Suprapubic skin (tissue), 4 donors: ENCODE data around the gene LAPTM5. TPM values are rescaled to one million over a fixed set of nuclear protein-coding genes. Genes with fewer than 3 reads are reported as not detected.

Experiments
- DNase-seq, 2 donors: peaks; one replicate each; pipeline ENCODE4 v3.0.0-alpha.2; 2019; ENCODE audit warnings: low spot score in 2 of 2
- H3K27ac ChIP-seq: fragments of 200-600 bp; sonication (generic); one replicate; pipeline ENCODE4 v1.5.1; 2019
- H3K27me3 ChIP-seq: fragments of 200-600 bp; sonication (generic); one replicate; pipeline ENCODE4 v1.5.1; 2019
- H3K36me3 ChIP-seq: fragments of 200-600 bp; sonication (generic); one replicate; pipeline ENCODE4 v1.5.1; 2019
- H3K4me1 ChIP-seq: fragments of 200-600 bp; sonication (generic); one replicate; pipeline ENCODE4 v1.5.1; 2019
- H3K4me3 ChIP-seq: fragments of 200-600 bp; sonication (generic); one replicate; pipeline ENCODE4 v1.5.1; 2019; ENCODE audit warnings: mild to moderate bottlenecking
- H3K9me3 ChIP-seq: fragments of 200-600 bp; sonication (generic); one replicate; pipeline ENCODE4 v1.5.1; 2019
- CTCF ChIP-seq, 2 donors: fragments of 200-600 bp in 1 of 2; fragments of 450-650 bp in 1 of 2; sonication (generic) in 1 of 2; IDR thresholded peaks; one replicate each; pipeline ENCODE4 v1.5.1; 2016 to 2019; ENCODE audit warnings: antibody characterized with exemption in 2 of 2, mild to moderate bottlenecking in 1 of 2, moderate library complexity in 1 of 2
- EP300 ChIP-seq: sonication (generic); formaldehyde crosslinking; IDR thresholded peaks from one replicate; pipeline ENCODE4 v1.6.1; 2017; ENCODE audit warnings: antibody characterized with exemption
- POLR2A ChIP-seq, 2 donors: fragments of 450-650 bp; IDR thresholded peaks; one replicate each; pipeline ENCODE4 v1.6.1; 2017; ENCODE audit warnings: antibody characterized with exemption in 2 of 2, mild to moderate bottlenecking in 2 of 2, moderate library complexity in 2 of 2
- POLR2AphosphoS5 ChIP-seq, 3 donors: sonication (generic); formaldehyde crosslinking; IDR thresholded peaks; one replicate each; pipeline ENCODE4 v1.6.1; 2017; ENCODE audit warnings: antibody characterized with exemption in 3 of 3
- WGBS: methylation state at CpG from one replicate; pipeline ENCODE4 v1.1.5; 2018; 5-methylcytosine and 5-hydroxymethylcytosine counted together
- total RNA-seq, 4 donors: library from RNA; depleted of rRNA; stranded (reverse); fragments of >200 nt; gene quantifications; one replicate each; pipeline ENCODE4 v1.1.0, GENCODE V29; 2016

Gene LAPTM5
- total RNA-seq, 4 donors from 2014 or later = 9.9 to 13.7 (median 12.2) TPM

GRCh38 chr1:30684881-30685795 is 72.4 kb downstream of the LAPTM5 start:
- TF ChIP-seq CTCF (IDR thresholded peaks at IDR 0.05) (no peak), POLR2AphosphoS5 (IDR thresholded peaks at IDR 0.05) (no peak), POLR2A (IDR thresholded peaks at IDR 0.05) (no peak), EP300 (no peak)
- Histone ChIP-seq H3K9me3 (no peaks in the 10 kb centered on the region), H3K27ac (no peak overlapping the region), H3K36me3 (no peaks in the 10 kb centered on the region), H3K4me3 (peak overlapping the region; percentile 15), H3K27me3 (peaks cover 30% of the 10 kb centered on the region), H3K4me1 (peaks cover 8% of the 10 kb centered on the region)
- 35% methylated on average over 28 of the region's 56 CpGs for WGBS
- no peak for DNase-seq

GRCh38 chr1:30684259-30684658 is 73.3 kb downstream of the LAPTM5 start:
- no peak overlapping the region for H3K4me3 ChIP-seq
- H3K9me3 ChIP-seq = no peaks in the 10 kb centered on the region
- DNase-seq = no peak
- WGBS = 93% methylated on average over 4 of the region's 4 CpGs
- peaks cover 8% of the 10 kb centered on the region for H3K4me1 ChIP-seq
- no peak overlapping the region for H3K27ac ChIP-seq
- TF ChIP-seq CTCF (IDR thresholded peaks at IDR 0.05) = no peak
- TF ChIP-seq POLR2A (IDR thresholded peaks at IDR 0.05) = no peak
- no peak for TF ChIP-seq POLR2AphosphoS5 (IDR thresholded peaks at IDR 0.05)
- TF ChIP-seq EP300 = no peak
- no peaks in the 10 kb centered on the region for H3K36me3 ChIP-seq
- H3K27me3 ChIP-seq = peaks cover 30% of the 10 kb centered on the region

- H3K27ac ChIP-seq = no peak overlapping the region
- H3K36me3 ChIP-seq = no peaks in the 10 kb centered on the region
- 86% methylated on average over 5 of the region's 5 CpGs for WGBS
- H3K4me1 ChIP-seq = peaks cover 8% of the 10 kb centered on the region
- no peaks in the 10 kb centered on the region for H3K9me3 ChIP-seq
- peaks cover 30% of the 10 kb centered on the region for H3K27me3 ChIP-seq
- peak in 1 of 2 donors; percentile 37 for DNase-seq
- no peak overlapping the region for H3K4me3 ChIP-seq
- TF ChIP-seq POLR2A (IDR thresholded peaks at IDR 0.05) (no peak), POLR2AphosphoS5 (IDR thresholded peaks at IDR 0.05) (no peak), EP300 (no peak), CTCF (IDR thresholded peaks at IDR 0.05) (no peak)
These were observed 73.9 kb downstream of the LAPTM5 start for GRCh38 chr1:30683699-30684098.

Other genes with a start within 250 kb of the LAPTM5 start
- under 1 TPM in 1 of 4 donors, not detected in 3; 0.98 TPM for gene MATN1, start 34.2 kb downstream of the LAPTM5 start, total RNA-seq
- gene SDC3, start 151.0 kb upstream of the LAPTM5 start, total RNA-seq = 10 to 100 TPM in 3 of 4 donors, 1 to 10 TPM in 1; 7.7 to 16.7 (median 15.1) TPM